Adrenal gland (tissue), 12 donors: ENCODE results near the gene AGPAT4. TPM values are rescaled to one million over a fixed set of nuclear protein-coding genes. Genes with fewer than 3 reads are reported as not detected.
A peak's percentile ranks its signal among the peaks of the same experiment; 100 is the strongest.

Experiments
- DNase-seq, 7 donors: peaks; one replicate each; pipeline ENCODE4 v3.0.0-alpha.2; 2019 to 2020
- H3K27ac ChIP-seq, 5 donors: fragments of 200-600 bp; sonication (generic) in 4 of 5; 1 replicate in 3 of 5; 2 replicates in 2 of 5; pipeline versions ENCODE4 v1.5.1 to v1.8.0; 2016 to 2020; ENCODE audit warnings: mild to moderate bottlenecking in 1 of 5
- H3K27me3 ChIP-seq: fragments of 200-600 bp; 2 replicates; pipeline ENCODE4 v1.8.0; 2021
- H3K36me3 ChIP-seq, 2 donors: fragments of 200-600 bp; replicated peaks in 1 of 2; 1 replicate in 1 of 2; 2 replicates in 1 of 2; pipeline versions ENCODE4 v1.5.1 to v1.8.0; 2018 to 2022
- H3K4me1 ChIP-seq, 2 donors: fragments of 200-600 bp; replicated peaks in 1 of 2; 1 replicate in 1 of 2; 2 replicates in 1 of 2; pipeline versions ENCODE4 v1.5.1 to v1.8.0; 2018 to 2021
- H3K4me3 ChIP-seq, 4 donors: fragments of 200-600 bp; sonication (generic) in 3 of 4; one replicate each; pipeline ENCODE4 v1.5.1; 2016 to 2018
- H3K9me3 ChIP-seq, 3 donors: fragments of 200-600 bp; sonication (generic) in 1 of 3; replicated peaks in 1 of 3; 1 replicate in 2 of 3; 2 replicates in 1 of 3; pipeline versions ENCODE4 v1.5.1 to v1.8.0; 2016 to 2021
- POLR2A ChIP-seq, 2 donors: fragments of 450-650 bp; IDR thresholded peaks; one replicate each; pipeline ENCODE4 v1.6.1; 2017; ENCODE audit warnings: antibody characterized with exemption in 2 of 2, mild to moderate bottlenecking in 2 of 2, moderate library complexity in 1 of 2
- WGBS, 4 donors: extraction: QIAGEN DNeasy Blood & Tissue Kit in 2 of 4; methylation state at CpG; one replicate each; pipeline versions ENCODE4 v1.1.5 to v1.1.7; 2013 to 2017; 5-methylcytosine and 5-hydroxymethylcytosine counted together
- intact Hi-C, 2 donors: fragments of 100-400 bp; cut with DNase I; formaldehyde crosslinking; loops; one replicate each; pipeline versions ENCODE4 v1.14.1 to v1.15.0; 2022 to 2023
- polyA plus RNA-seq, 3 donors: library from polyadenylated mRNA; stranded (reverse); fragments of 200-250 nt in 2 of 3; fragments of 350-450 nt in 1 of 3; fragmentation: Illumina TruSeq in 1 of 3; extraction: RNeasy Lipid Tissue Mini Kit (QIAGEN cat#74804) in 1 of 3; gene quantifications; one replicate each; pipeline ENCODE4 v1.2.3, GENCODE V29; 2013 to 2014
- total RNA-seq, 9 donors: library from RNA; depleted of rRNA in 4 of 9; stranded (reverse); fragments of >200 nt in 4 of 9; fragments of 120-200 nt in 1 of 9; fragmentation: NEBNext Ultra II Directional in 1 of 9; extraction: Animal tissue kit (Norgen Biotek cat#: 25700) in 1 of 9; gene quantifications; one replicate each; pipeline versions ENCODE4 v1.1.0 to v1.2.4, GENCODE V29; 2013 to 2023
- TF ChIP-seq, protein P1 (sequence below), 6 experiments: fragments of 450-650 bp in 4 of 6; fragments of 200-600 bp in 2 of 6; sonication (generic) in 1 of 6; IDR thresholded peaks; 1 replicate in 5 of 6; 2 replicates in 1 of 6; pipeline versions ENCODE4 v1.5.1 to v1.8.0; 2016 to 2021; ENCODE audit warnings: antibody characterized with exemption in 6 of 6, mild to moderate bottlenecking in 2 of 6, moderate library complexity in 1 of 6
- donor health status: healthy with polysubstance abuse.
- donor health status: Bipolar disorder and iron deficiency.
- donor health status: DM: yes; HTN: yes; CAD: no.
- donor health status: DM: no; HTN: no; CAD: no.
- donor health status: DM: no; HTN: no; CAD: no.
- donor health status: DM: yes; HTN: yes; CAD: no.

AGPAT4 gene
- total and polyA plus RNA-seq, 12 donors = 2.2 to 13.1 (median 3.7) TPM

DNA sequence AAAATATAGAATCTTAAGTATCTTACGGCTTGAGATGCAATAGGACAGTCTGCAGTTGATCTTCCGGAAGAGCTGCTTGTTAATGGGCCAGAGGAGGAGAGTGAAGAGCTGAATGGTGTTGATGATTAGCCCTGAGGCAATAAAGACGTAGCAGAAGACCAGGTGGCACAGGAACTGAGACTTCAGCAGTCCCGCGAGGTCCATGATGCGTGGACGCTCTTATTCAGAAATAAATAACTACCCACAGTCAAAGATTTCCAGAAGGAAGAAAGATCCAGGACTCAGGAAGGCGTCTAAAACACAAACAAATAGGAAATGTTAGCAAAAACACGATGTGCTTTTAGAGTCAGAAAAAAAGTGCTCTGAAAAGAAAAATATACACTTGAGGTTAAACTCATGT, 41.9 kb downstream of the AGPAT4 start:
- H3K27ac ChIP-seq = no peak overlapping the region
- H3K27me3 ChIP-seq = no peaks in the 10 kb centered on the region
- H3K4me1 ChIP-seq = peaks cover 4 to 41% of the 10 kb centered on the region in 2 donors
- TF ChIP-seq, protein P1, sequence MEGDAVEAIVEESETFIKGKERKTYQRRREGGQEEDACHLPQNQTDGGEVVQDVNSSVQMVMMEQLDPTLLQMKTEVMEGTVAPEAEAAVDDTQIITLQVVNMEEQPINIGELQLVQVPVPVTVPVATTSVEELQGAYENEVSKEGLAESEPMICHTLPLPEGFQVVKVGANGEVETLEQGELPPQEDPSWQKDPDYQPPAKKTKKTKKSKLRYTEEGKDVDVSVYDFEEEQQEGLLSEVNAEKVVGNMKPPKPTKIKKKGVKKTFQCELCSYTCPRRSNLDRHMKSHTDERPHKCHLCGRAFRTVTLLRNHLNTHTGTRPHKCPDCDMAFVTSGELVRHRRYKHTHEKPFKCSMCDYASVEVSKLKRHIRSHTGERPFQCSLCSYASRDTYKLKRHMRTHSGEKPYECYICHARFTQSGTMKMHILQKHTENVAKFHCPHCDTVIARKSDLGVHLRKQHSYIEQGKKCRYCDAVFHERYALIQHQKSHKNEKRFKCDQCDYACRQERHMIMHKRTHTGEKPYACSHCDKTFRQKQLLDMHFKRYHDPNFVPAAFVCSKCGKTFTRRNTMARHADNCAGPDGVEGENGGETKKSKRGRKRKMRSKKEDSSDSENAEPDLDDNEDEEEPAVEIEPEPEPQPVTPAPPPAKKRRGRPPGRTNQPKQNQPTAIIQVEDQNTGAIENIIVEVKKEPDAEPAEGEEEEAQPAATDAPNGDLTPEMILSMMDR (IDR thresholded peaks at IDR 0.05) = no peak
- TF ChIP-seq POLR2A (IDR thresholded peaks at IDR 0.05) = no peak
- H3K9me3 ChIP-seq = no peaks in the 10 kb centered on the region
- WGBS, 4 donors = 80 to 90% (median 85%) methylated on average over 9 of the region's 9 CpGs
- intact Hi-C loops = no loop called here
- H3K4me3 ChIP-seq = no peak overlapping the region
- no peak for DNase-seq
- H3K36me3 ChIP-seq = no peaks in the 10 kb centered on the region

DNA sequence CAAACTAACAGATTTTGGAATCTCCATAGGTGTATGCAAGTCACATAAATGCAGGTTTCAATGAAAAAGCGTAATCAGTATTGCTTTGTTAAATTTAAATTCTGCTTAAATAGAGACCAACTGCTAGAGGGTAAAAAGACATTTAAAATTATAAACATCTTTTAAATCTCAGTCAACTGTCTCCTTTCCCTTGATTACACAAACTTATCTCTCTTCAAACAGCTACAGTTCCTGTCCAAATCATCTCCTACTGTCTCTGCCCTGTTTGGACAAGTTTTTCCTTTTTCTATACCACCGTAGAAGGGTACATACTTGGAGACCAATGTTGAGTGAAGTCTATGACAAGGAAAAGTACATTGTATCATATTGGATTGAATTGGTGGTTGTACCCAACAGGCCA, 43.5 kb downstream of the AGPAT4 start:
- intact Hi-C loops = no loop called here
- H3K4me1 ChIP-seq = peaks cover 8 to 47% of the 10 kb centered on the region in 2 donors

DNA sequence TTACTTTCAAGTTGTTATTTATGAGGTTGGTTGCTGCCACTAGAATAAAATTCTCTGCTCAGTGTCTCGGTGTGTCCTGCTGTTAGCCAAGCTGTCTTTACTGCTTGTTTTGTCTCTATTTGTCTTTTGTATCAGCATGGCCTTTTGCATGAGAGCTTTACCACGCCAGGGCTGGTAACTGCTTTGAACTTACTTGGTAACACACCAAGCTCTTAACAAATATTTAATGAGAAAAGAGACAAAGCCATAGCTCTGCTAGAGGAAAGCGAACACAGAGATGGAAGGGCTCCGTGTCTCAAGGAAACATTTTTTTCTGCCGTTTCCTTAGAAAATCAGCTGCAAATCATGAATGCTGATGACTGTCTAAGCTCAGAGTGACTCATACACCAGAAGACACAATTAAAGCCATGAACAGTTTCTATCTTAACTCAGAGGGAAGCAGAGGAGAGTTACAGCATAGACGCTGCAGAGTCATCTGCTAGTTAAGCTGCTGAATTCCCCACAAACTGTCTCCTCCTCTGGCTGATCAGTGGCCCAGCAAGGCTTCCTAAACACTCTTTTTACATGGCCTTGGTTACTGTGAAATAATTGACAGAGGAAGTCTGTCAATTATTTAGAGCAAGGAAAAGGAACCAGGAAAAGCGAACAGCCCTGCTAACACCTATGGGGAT, 44.8 kb downstream of the AGPAT4 start:
- intact Hi-C loops = no loop called here
- Histone ChIP-seq H3K27ac (peak overlapping the region in 4 of 5 donors; percentile 48 to 78 (median 68)), H3K9me3 (no peaks in the 10 kb centered on the region), H3K4me1 (peaks cover 8 to 41% of the 10 kb centered on the region in 2 donors), H3K36me3 (no peaks in the 10 kb centered on the region), H3K27me3 (no peaks in the 10 kb centered on the region), H3K4me3 (peak overlapping the region in 1 of 4 donors; percentile 1)
- WGBS, 4 donors = 29 to 36% (median 30%) methylated on average over 7 of the region's 7 CpGs
- TF ChIP-seq, protein P1 (IDR thresholded peaks at IDR 0.05) = no peak
- TF ChIP-seq POLR2A (IDR thresholded peaks at IDR 0.05) = peak in 1 of 2 donors; percentile 64
- no peak for DNase-seq

More for the DNA sequence above, 43.5 kb downstream of the AGPAT4 start:
- Histone ChIP-seq H3K27ac (no peak overlapping the region), H3K4me3 (no peak overlapping the region), H3K9me3 (no peaks in the 10 kb centered on the region), H3K36me3 (no peaks in the 10 kb centered on the region), H3K27me3 (no peaks in the 10 kb centered on the region)
- 93 to 98% (median 96%) methylated on average over 2 of the region's 2 CpGs for WGBS, 4 donors
- TF ChIP-seq POLR2A (IDR thresholded peaks at IDR 0.05) = no peak
- TF ChIP-seq, protein P1 (IDR thresholded peaks at IDR 0.05) = no peak
- no peak for DNase-seq

DNA sequence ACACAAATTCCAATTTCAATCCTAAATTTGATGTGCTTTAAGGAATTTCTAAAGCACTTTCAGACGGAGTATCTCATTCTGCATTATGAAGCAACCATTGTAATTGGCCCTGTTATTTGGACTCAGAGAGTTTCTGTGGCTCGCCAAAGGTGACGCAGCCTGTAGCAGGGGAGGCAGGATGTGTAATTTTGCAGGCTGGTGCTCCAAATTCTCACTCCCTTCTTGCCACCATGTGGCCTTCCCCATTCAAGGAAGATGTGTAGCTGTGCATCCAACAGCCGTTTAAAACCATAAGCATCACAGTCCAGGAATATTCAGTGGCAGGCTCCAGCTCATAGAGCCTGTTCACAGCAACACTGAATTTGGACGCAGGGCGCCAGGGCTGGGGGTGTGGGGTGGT, 45.8 kb downstream of the AGPAT4 start:
- Histone ChIP-seq H3K36me3 (no peaks in the 10 kb centered on the region), H3K4me3 (no peak overlapping the region), H3K27ac (peak overlapping the region in 2 of 5 donors; percentile 66 to 74), H3K4me1 (peaks cover 8 to 39% of the 10 kb centered on the region in 2 donors), H3K9me3 (no peaks in the 10 kb centered on the region), H3K27me3 (no peaks in the 10 kb centered on the region)
- 60 to 74% (median 72%) methylated on average over 6 of the region's 6 CpGs for WGBS, 4 donors
- TF ChIP-seq POLR2A (IDR thresholded peaks at IDR 0.05) = no peak
- TF ChIP-seq, protein P1 (IDR thresholded peaks at IDR 0.05) = no peak
- no peak for DNase-seq
- intact Hi-C loops = no loop called here
